ENCODE results near the gene SNED1.

DNA sequence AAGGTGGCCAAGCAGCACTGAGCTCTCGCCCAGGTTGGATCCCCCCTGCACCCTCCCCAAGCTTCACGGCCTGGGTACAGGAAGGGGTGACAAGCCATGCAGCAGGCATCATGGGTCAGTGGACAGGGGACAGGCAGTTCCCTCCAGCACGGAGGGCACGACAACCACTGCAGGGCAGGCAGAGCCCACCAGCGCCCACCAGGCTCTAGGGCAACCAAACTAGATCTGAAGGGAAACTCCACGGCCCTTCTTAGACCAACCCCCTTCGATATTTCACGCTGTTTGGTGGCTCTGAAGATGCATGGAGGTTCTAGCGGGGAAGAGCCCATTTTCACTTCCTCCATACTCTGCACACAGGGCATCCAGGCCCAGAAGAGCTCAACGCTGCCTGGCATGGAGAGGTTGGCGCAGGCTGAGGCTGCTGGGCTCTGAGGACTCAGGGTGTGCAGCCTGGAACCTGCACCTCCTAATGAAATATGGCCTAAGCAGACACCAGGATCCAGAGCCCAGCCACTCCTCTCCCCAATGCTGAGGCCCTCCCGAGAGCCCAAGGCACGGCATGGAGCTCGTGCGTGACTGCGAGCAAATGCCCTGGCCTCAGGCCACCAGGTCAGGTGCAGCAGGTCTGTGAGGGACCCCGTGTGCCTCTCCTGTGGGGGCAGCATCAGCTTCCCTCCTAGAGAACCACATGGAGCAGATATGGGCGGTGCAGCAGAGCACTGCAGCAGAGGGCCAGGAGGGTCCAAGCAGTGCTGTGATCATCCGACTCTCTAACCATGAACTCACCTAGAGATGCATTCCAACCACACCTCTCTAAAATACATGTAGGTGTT, 112.4 kb downstream of the SNED1 start:
- TF ChIP-seq, protein P1, sequence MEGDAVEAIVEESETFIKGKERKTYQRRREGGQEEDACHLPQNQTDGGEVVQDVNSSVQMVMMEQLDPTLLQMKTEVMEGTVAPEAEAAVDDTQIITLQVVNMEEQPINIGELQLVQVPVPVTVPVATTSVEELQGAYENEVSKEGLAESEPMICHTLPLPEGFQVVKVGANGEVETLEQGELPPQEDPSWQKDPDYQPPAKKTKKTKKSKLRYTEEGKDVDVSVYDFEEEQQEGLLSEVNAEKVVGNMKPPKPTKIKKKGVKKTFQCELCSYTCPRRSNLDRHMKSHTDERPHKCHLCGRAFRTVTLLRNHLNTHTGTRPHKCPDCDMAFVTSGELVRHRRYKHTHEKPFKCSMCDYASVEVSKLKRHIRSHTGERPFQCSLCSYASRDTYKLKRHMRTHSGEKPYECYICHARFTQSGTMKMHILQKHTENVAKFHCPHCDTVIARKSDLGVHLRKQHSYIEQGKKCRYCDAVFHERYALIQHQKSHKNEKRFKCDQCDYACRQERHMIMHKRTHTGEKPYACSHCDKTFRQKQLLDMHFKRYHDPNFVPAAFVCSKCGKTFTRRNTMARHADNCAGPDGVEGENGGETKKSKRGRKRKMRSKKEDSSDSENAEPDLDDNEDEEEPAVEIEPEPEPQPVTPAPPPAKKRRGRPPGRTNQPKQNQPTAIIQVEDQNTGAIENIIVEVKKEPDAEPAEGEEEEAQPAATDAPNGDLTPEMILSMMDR (IDR thresholded peaks at IDR 0.05; ENCODE audit: low read depth, low read length, poor library complexity, severe bottlenecking), result no peak
- TF ChIP-seq EZH2phosphoT487 (IDR thresholded peaks at IDR 0.05; ENCODE audit: borderline replicate concordance, low read length), result no peak

All from DOHH2 (cell line).